ENCODE results near the gene WWC2.

DNA sequence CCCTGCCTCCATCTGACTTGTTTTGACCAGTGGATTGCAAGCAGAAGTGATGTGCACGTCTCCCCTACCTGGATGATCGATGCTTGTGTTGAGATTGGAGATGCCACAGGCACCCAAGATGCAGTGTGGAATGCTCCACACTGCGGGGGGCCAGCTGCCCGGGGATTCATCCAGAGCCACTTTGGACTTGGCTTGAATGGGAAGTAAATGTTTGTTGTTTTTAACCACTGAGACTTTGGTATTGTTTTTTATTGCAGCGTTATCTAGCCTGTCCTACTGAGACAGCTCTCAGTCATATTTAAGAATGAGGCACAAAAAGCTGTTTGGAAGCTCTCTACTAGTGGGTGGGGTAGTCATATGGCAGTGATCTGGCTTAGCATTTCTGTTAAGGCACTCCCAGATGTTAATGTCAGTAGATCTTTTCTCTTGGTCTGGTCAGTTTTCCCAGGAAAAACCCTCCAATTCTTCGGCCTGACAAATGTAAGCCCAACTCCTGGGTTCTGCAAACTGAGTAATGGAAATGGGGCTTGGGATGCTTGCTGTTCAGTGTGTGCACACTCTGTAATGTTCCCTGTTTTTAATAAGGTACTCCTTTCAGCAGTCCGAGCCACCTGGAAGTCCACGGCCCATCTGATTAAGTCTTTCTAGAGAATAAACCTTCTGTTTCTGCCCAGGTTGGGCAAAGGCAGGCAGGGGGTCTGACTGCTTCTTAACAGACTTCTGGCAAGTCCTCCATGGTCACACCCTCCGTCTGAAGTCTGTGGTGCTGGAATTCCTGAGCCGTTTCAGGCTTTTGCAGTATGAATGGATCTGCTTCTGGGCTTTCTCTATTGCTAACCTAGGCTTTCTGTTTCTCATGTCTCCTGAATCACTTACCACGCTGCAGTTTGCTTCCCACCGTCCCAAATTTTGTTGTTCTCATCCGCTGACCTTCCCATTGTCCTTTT is 74.8 kb downstream of the WWC2 start:
- no peak for TF ChIP-seq YY1 (IDR thresholded peaks at IDR 0.05; ENCODE audit: insufficient read depth, insufficient read length)
- TF ChIP-seq SUZ12 (IDR thresholded peaks at IDR 0.05; ENCODE audit: extremely low read depth, insufficient read depth, insufficient read length), result no peak
- no peak for TF ChIP-seq ZNF274 (IDR thresholded peaks at IDR 0.05; ENCODE audit: low read depth, low read length)
